Posterior cingulate gyrus (tissue), 11 donors: ENCODE data around the gene PPM1B.
A peak's percentile ranks its signal among the peaks of the same experiment; 100 is the strongest.
"Not testable (repeated sequence)": the region's sequence is repeated elsewhere in the genome, so short reads cannot be mapped to it uniquely, and the experiment has no call there.

Experiments used
- DNase-seq, 10 donors: peaks; one replicate each; pipeline versions ENCODE4 v3.0.0 to v3.0.0-alpha.2; 2020 to 2021; ENCODE audit warnings: mixed read lengths in 3 of 10
- intact Hi-C: fragments of 100-400 bp; cut with DNase I; formaldehyde crosslinking; loops from one replicate; pipeline ENCODE4 v1.15.1; 2023

PPM1B gene

GRCh38 chr2:44245083-44245861, 76.6 kb downstream of the PPM1B start:
- intact Hi-C loops, result loop anchor here (2.0 to 10.0 kb wide), 4 partner anchors 46 to 200 kb away; partner anchors contain the start of genes CAMKMT and PREPL
- DNase-seq, result no peak

GRCh38 chr2:44246436-44246835, 77.8 kb downstream of the PPM1B start:
- no peak for DNase-seq
- intact Hi-C loops, result loop anchor here (10.0 kb wide), 1 partner anchor 118 kb away; the partner anchor contains the start of genes CAMKMT and PREPL

DNA sequence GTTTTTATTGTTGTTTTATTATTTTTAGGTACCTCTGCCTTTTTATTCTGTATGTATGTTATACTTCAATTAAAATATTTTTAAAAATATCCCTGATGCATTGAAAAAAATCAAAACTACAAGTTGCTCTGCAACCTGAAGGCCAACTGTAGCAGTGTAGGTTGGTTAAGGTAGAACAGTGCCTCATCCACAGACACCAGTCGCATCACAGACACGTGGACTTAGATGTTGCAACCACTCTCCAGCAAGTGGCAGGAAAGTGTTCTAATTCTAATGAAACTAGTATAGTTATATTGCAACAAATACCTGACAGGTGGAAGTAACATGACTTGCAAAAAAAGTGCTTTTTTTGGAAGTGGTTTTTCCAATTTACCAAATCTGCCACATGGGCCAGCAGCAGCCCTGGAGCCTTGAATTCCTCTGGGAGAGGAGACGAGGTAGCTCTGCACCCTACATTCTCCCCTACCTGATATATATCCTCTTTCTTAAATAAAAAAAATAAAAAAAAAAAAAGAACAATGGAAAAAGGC, 78.2 kb downstream of the PPM1B start:
- DNase-seq, result no peak
- intact Hi-C loops, result loop anchor here (10.0 kb wide), 1 partner anchor 118 kb away; the partner anchor contains the start of genes CAMKMT and PREPL

DNA sequence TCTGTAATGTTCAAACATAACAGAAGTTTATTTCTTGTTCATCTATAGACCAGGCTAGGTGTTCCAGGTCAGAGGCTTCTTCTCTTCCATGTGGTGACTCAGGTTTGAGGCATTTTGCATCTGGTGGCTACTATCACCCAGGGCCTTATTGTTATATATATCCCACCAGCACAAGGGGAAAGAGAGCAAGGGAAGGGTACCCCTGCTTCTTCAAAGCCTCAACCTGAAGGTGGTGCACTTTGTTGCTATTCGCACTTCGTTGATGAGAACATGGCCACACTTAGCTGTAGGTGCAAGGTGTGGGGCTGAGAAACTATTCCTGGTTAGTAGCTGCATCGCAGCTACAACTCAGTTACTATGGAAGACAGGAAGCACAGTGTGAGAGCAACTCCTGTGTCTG, 79.2 kb downstream of the PPM1B start:
- intact Hi-C loops, result loop anchor here (10.0 kb wide), 1 partner anchor 117 kb away; the partner anchor contains the start of genes CAMKMT and PREPL
- DNase-seq, result no peak

DNA sequence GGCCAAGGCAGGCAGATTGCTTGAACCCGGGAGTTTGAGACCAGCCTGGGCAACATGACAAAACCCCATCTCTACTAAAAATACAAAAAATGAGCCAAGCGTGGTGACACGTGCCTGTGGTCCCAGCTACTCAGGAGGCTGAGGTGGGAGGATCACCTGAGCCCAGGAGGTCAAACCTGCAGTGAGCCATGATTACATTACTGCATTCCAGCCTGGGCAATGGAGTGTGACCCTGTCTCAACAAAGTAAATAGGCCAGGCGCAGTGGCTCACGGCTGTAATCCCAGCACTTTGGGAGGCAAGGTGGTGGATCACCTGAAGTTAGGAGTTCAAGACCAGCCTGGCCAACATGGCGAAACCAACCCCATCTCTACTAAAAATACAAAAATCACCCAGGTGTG, 80.6 kb downstream of the PPM1B start:
- DNase-seq, result not testable (repeated sequence)
- intact Hi-C loops, result loop anchor here (10.0 kb wide), 1 partner anchor 116 kb away; the partner anchor contains the start of genes CAMKMT and PREPL

DNA sequence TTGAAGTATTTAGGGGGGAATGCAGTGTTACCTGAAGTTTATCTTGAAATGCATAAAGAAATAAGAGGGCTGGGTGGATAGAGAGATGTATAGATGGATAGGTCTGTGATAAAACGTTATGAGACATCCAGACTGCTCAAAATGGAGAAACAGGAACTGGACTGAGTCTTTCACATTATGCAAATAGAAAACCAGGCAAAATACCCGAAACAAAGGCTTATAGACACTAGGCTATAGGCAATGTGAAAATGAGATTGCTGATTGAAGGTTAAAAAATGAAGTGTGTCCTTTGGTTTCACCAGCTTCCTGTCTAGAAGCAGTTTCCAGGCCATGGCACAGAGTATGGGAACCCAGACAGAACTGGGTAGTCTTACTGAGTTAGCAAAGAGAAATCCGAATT, 81.7 kb downstream of the PPM1B start:
- intact Hi-C loops, result no loop called here
- DNase-seq, result no peak

- intact Hi-C loops, result no loop called here
Measured at GRCh38 chr2:44254023-44254422, 85.3 kb downstream of the PPM1B start.

DNA sequence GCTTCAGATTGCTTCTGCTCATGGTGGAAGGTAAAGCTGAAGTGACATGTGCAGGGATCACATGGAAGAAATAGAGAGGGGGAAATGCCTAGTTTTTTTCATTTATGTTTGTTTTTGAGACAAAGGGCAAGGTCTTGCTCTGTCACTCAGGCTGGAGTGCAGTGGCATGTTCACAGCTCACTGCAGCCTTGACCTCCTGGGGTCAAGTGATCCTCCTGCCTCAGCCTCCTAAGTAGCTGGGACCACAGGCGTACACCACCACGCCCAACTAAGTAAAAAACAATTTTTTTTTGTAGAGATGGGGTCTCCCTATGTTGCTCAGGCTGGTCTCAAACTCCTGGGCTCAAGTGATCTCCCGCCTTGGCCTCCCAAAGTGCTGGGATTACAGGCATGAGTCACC, 87.0 kb downstream of the PPM1B start:
- intact Hi-C loops, DNase-seq: not testable (repeated sequence)

More at GRCh38 chr2:44254023-44254422, 85.3 kb downstream of the PPM1B start:
- DNase-seq, result no peak

- intact Hi-C loops, DNase-seq: not testable (repeated sequence)
Measured at GRCh38 chr2:44257802-44258201, 89.1 kb downstream of the PPM1B start.

- no peak for DNase-seq
- intact Hi-C loops, result no loop called here
Measured at GRCh38 chr2:44267269-44267795, 98.7 kb downstream of the PPM1B start.

GRCh38 chr2:44267796-44268648, 99.3 kb downstream of the PPM1B start:
- no peak for DNase-seq
- intact Hi-C loops, result no loop called here

GRCh38 chr2:44269831-44270230, 101.2 kb downstream of the PPM1B start:
- peak in 2 of 10 donors; percentile 10 to 28 for DNase-seq
- intact Hi-C loops, result no loop called here

- DNase-seq, result no peak
- intact Hi-C loops, result no loop called here
Measured at GRCh38 chr2:44271296-44271695, 102.6 kb downstream of the PPM1B start.

GRCh38 chr2:44273076-44273475, 104.4 kb downstream of the PPM1B start:
- DNase-seq, result no peak
- intact Hi-C loops, result no loop called here

DNA sequence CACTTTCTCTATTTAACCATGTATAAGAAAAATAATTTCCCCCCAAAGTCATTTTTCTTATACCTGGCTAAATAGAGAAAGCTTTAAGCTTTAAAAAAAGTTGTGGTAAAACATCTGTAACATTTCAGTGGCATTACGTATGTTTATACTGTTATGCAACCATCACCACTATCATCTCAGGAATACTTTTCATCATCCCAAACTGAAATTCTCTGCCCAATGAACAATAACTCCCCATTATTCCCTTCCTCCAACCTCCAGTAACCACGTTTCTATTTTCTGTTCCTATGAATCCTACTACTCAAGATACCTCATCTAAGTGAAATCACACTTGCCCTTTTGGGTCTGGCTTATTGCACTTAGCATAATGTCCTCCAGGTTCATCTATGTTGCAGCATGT, 104.9 kb downstream of the PPM1B start:
- no peak for DNase-seq
- intact Hi-C loops, result no loop called here

DNA sequence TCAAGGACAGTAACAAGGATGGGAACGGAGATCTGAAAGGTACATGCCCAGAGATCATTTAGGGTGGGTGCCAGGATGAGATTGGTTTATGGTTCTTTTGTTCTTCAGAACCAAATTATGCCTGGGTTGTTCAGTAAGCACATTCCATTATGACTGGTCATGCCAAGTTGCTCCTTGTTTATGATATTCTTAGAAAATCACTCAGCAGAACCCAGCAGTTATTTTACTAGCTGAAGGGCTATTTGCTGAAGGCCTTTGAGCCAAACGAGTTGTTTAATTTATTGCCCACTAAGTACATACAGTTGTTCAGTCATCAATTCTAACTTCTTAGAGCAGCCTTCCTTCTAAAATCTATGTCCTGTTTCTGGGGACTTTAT, 107.2 kb downstream of the PPM1B start:
- DNase-seq, result no peak
- intact Hi-C loops, result no loop called here

DNA sequence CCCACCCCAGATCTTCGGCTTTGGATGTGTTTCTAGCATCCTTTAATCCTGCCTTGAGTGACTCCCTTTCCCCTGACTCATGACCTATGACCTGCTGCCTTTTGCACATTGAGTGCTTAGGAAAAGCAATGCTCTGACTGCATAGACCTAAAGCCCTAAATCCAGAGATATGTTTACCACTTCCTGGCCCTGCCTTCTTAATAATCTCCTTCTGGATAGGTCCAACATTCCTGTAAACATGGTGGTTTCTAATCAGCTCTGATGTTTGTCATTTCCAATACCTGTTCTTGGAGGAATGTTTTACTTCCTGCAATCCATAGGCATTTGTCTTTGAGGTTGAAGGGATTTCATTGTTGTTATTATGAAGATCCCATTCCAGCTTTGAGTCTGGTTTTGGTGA, 108.9 kb downstream of the PPM1B start:
- intact Hi-C loops, result no loop called here
- DNase-seq, result no peak

GRCh38 chr2:44280869-44281268, 112.2 kb downstream of the PPM1B start:
- DNase-seq, result no peak
- intact Hi-C loops, result no loop called here
